Esophagus squamous epithelium (tissue), 4 donors: ENCODE data around the gene ABCB9.
"Not testable (repeated sequence)": the region's sequence is repeated elsewhere in the genome, so short reads cannot be mapped to it uniquely, and the experiment has no call there.

Experiments used
- CTCF ChIP-seq, 6 experiments: fragments of 450-650 bp in 4 of 6; fragments of 200-600 bp in 2 of 6; sonication (generic) in 2 of 6; IDR thresholded peaks; one replicate each; pipeline ENCODE4 v1.5.1; 2016 to 2019; ENCODE audit warnings: antibody characterized with exemption in 6 of 6, mild to moderate bottlenecking in 4 of 6, moderate library complexity in 4 of 6
- POLR2A ChIP-seq, 4 donors: fragments of 450-650 bp; IDR thresholded peaks; one replicate each; pipeline ENCODE4 v1.6.1; 2017; ENCODE audit warnings: antibody characterized with exemption in 4 of 4, mild to moderate bottlenecking in 4 of 4, moderate library complexity in 3 of 4

- not testable (repeated sequence) for TF ChIP-seq CTCF, POLR2A (IDR thresholded peaks at IDR 0.05)
Observed at GRCh38 chr12:122941351-122941750, 24.9 kb downstream of the ABCB9 start.
